NCI-H2107 treated with DMSO at 0.1 percent for 48 hours (cell line): ENCODE results near the gene PPME1.

Experiments used
- DNase-seq: peaks from one replicate; lab custom pipeline; 2025; ENCODE audit not compliant: unreplicated experiment; lab: John Stamatoyannopoulos, UW

PPME1 gene

DNA sequence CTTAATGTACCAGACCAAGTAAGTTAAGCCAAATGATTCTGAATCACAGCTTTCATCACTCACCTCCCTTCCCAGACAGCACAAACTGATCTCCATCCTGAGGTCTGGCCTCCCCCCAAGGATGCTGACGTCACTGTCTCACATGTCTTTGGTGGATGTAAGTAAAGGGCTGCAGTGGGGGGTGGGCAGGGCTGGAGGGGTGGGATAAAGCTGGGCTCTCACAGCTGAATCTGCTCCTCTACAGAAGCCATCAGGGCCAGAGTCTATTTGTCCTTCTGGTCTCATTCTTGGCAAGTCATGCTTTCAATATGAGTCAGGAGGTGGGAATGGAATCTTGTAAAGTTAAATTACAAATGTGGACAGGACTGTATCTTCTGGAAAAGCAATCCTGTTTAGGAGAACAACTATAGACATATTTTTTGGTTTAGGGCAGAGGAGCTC, 107.7 kb downstream of the PPME1 start:
- DNase-seq, result no peak

DNA sequence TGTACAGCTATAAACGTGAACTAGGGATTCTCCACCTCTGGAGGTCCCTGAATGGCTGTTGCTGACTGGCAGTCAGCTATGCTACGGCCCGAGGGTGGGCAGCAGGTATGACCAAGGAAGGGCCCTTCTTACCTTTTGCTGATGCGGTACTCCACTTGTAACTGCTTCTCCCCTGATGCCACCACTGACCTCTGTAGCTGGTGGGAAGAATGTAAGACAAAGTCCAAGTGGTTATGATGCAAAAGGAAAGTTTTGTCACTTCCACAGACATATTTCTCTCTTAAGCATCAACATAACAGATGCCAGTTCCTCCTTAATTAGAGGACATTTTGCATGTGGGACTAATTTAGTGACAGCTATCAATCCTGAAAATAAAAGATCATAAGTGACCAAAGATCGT, 108.2 kb downstream of the PPME1 start:
- DNase-seq, result no peak

DNA sequence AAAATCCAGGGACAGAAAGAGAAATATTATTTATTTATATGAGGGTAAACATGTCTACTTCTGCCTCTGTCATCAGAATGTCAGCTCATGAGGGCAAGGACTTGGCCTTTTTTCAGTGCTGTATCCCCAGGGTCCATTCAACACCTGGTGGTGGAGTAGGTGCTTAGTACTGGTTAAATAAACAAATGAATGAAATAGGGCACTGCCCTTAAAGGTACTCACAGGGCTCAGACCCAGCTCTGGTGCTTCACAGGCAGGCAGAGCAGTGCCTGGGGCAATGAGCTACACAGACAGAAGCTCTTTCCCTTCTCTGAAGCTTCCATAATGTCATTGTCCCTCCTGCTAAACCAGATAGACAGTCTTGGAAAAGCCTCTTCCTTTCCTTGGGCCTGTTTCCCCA, 109.4 kb downstream of the PPME1 start:
- no peak for DNase-seq

DNA sequence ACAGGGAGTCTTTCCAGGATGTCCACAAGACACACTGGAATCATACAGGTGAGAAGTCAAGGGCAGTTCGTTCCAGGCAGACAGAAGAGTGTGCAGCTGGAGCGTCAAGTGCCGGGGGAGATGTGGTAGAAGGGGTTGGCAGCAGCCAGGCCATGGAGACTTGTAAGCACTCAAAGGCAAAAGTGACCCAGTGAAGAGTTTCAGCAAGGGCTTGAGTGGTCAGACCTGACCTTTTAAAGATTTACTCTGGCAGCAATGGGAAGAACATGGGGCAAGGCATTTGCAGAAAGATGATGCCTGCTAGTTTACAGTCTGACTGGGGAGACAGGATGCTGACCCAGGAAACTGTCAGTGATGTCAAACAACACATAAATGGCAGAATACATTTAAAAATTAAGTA, 111.3 kb downstream of the PPME1 start:
- DNase-seq, result no peak

DNA sequence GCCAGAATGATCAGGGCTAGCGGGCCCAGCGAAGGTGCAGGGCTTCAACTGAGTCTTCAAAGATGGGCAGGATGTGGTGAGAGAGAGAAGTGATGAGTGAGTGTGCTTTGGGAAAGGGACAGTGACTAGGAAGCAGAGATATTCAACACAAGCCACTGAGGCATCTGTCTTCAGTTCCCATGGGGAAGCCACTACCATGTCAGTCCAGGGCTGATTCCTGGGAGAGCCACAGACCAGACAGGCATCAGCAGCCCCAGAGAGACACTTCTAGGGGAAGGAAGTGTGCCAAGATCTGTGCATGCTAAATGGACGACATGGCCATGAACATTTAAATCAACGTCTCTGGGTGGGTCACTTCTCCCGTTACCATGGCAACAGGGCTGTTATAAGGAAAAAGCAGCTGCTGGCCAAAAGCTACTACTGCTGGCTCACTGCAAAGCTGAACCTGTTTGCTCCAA, 111.9 kb downstream of the PPME1 start:
- DNase-seq, result no peak

DNA sequence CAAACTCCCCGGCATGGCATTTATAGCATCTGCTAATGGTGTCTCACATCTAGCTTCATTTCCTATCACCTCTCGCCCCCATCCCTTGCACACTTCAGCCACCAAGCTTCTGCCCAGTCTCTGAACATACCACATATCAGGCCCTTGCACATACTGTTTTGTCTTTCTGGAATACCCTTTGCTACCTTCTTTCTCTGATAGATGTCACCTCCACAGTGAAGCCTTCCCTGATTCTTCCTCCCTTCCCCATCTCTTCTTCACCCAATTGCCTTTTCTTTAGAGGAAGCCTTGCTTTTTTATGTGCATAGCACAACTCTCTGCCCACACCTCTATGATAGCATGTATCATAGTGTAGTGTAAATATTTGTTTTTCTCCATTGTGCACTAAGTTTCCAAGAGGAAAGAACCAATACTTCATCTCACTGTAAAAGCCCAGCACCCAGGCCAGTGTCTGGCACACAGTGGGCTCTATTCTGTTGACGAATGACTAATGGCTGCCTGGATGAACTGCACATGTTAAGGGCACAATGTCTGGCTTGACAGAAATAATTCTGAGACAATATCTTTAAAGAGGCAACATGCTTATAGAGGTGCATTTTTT, 112.6 kb downstream of the PPME1 start:
- DNase-seq, result no peak

DNA sequence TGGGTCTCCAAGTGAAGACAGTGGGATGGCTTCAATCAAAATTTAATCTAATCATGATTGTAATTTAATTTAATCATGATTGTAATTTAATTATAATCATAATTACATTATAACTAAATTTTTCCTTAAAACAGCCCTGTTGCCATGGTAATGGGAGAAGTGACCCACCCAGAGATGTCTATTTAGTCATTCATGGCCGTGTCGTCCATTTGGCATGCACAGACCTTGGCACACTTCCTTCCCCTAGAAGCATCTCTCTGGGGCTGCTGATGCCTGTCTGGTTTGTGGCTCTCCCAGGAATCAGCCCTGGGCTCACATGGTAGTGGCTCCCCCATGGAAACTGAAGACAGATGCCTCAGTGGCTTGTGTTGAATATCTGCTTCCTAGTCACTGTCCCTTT, 113.4 kb downstream of the PPME1 start:
- no peak for DNase-seq

DNA sequence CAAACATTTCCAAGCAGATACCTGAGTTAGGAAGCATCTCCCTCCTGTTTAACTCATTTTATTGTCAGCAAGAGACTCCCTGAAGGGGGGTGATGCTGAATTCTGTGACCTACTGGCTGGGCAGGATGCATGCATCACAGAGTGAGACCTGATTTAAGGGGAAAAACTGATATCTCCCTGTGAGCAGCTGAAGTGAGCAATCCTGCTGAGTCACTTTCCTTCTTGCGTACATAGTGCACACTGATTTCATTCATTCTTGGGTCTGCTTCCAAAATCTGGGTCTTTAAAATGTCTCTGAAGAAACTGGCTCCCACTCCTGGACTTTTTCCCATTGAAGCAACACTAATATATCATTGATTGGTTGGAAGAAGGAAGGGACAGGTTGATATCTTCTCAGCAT, 117.1 kb downstream of the PPME1 start:
- DNase-seq, result no peak

DNA sequence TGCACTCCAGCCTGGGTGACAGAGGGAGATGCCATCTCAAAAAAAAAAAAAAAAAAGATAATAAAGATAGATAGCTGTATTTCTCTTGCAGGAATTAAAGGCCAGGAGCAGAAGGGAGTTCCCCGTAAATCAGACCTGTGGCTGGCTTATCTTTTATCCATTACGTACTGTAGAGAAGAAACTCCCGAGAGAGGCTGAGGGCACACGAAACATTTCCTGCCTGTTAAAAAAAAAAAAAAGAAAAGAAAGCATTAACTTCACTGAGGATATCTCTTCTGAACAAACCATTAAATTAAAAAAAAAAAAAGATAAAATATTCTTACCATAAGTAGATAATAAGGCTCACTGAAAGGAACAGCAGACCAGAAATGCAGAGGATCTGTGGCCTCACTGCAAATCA, 117.8 kb downstream of the PPME1 start:
- DNase-seq, result no peak

DNA sequence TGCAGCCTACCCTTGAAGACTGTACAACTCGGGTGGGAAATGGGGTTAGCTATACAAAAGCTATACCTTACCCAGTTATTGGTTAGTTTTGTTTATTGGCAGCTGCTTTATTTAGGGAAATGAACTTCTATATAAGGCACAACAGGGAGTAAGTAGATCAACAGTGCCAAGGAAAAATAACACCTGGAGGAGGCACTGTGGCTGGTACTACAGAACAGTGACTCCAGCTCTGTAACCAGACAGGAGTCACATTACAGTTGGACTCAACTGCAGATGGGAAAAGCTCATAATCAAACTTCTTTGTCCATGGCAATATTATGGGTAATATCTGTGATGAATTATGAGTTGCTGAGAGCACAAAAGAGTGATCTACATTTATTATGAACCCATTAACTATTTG, 126.4 kb downstream of the PPME1 start:
- DNase-seq, result peak; percentile 47

DNA sequence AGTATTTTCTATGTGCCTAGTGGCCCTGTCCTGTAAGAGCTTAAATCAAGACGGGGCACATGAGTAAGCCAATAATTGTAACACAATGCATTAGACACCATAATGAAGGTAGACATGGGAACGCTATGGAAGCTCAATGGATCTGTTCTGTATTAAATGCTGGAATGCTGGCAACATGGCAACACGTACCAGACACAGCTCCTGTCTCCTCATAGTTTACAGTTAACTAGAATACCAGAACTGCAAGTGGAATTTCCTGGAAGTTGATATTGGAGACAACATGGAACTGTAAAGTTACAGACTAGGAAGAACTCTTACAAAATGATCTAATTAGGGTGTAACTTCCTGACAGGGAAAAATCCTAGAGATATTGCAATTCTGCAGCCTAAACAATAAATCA, 127.9 kb downstream of the PPME1 start:
- DNase-seq, result no peak
